ENCODE results near the gene PNPLA7. TPM values are rescaled to one million over a fixed set of nuclear protein-coding genes. Genes with fewer than 3 reads are reported as not detected.

Gene PNPLA7
- total and polyA plus RNA-seq, 12 donors = 0.83 to 22.6 (median 9.4) TPM

DNA sequence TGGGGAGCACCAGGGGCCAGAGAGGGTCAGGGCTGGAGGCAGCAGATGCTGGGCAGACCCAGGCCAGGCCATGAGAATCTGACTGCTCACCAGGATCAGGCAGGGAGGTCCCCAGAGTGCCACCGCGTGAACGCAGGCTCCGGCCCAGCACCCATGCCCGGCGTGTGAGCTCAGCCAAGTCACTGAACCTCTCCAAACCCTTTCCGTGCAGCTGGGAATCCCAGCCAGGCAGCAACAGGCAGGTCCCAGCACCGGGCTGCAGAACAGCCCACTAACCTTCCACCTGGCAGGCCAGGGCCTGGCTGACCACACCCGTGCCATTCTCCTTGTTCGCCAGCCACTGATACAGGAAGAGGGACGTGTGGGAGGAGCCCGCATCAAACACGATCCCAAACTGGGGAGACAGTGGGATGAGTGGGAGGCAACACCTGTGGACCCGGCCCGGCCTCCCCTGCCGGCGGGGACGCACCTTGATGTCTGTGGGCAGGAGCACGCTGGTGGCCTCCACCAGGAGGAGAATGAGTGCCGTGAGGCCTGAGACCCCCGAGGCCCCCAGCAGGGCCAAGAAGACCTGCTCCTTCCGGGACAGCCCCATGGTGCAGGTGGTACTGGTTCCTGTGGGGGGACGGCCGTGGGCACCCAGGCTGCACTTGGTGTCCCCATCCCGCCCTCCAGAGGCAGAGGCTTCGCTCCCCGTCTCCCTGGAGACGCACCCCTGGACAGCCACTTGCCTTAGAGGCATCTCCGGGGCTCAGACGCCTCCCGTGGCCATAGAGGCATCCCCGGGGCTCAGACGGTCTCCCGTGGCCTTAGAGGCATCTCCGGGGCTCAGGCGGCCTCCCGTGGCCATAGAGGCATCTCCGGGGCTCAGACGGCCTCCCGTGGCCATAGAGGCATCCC is 112.3 kb downstream of the PNPLA7 start:
- ATAC-seq (no peak), DNase-seq (peak in 1 of 2 donors; percentile 9)
- WGBS, 2 donors = 81 to 83% methylated on average over 40 of the region's 40 CpGs
- TF ChIP-seq, protein P1, sequence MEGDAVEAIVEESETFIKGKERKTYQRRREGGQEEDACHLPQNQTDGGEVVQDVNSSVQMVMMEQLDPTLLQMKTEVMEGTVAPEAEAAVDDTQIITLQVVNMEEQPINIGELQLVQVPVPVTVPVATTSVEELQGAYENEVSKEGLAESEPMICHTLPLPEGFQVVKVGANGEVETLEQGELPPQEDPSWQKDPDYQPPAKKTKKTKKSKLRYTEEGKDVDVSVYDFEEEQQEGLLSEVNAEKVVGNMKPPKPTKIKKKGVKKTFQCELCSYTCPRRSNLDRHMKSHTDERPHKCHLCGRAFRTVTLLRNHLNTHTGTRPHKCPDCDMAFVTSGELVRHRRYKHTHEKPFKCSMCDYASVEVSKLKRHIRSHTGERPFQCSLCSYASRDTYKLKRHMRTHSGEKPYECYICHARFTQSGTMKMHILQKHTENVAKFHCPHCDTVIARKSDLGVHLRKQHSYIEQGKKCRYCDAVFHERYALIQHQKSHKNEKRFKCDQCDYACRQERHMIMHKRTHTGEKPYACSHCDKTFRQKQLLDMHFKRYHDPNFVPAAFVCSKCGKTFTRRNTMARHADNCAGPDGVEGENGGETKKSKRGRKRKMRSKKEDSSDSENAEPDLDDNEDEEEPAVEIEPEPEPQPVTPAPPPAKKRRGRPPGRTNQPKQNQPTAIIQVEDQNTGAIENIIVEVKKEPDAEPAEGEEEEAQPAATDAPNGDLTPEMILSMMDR (IDR thresholded peaks at IDR 0.05) = no peak
- Histone ChIP-seq H3K4me1 (peaks cover 0 to 17% (median 5%) of the 10 kb centered on the region in 9 donors), H3K27ac (no peak overlapping the region), H3K4me3 (no peak overlapping the region), H3K36me3 (no peaks in the 10 kb centered on the region), H3K27me3 (peaks cover 0 to 28% (median 17%) of the 10 kb centered on the region in 7 donors), H3K9me3 (peaks cover 0 to 3% (median 0%) of the 10 kb centered on the region in 11 donors)
- intact Hi-C loops (cut with DNase I) = loop anchor here in 2 of 10 donors (5.0 to 10.0 kb wide), 2 partner anchors 84 to 87 kb away; no protein-coding TSS in a partner anchor

DNA sequence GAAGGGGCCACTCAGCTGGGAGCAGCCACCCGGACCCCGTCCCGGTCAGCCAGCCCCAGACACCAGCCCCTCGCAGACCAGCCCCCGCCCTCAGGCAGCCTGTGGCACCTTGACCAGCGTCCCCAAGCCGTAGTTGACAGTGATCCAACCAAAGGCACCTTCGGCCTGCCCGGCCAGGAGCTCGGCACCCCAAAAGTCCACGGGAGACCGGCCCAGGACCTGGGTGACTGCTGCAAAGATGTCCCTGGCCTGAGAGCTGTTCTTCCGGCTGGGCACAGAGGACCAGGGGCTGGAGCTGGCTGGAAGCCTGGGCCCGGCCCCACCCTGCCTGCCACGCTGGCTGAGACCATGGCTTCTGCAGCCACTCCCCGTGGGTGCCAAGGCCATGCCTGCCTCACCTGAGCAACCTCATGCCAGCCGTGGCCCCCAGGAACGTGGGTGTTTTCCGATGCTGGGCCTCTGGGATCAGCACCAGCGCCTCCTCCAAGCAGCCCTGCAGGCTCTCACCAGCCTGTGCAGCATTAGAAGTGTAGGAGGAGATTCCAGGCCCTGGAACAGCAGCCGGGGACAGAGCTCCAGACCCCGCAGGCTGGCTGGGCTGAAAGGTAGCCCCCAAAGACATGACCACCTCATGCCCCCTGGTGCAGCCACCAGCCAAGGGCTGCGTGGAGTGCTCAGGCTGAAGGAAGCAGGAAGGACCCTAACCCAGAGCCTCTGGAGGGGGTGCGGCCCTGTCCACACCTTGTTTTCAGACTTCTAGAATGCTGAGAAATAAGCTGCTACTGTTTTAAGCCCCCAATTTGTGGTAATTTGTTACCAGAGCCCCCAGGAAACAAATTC is 113.2 kb downstream of the PNPLA7 start:
- WGBS, 2 donors = 80 to 85% methylated on average over 24 of the region's 24 CpGs
- Histone ChIP-seq H3K27ac (no peak overlapping the region), H3K27me3 (peaks cover 0 to 18% (median 8%) of the 10 kb centered on the region in 7 donors), H3K4me1 (peaks cover 0 to 13% (median 5%) of the 10 kb centered on the region in 9 donors), H3K4me3 (no peak overlapping the region), H3K9me3 (peaks cover 0 to under 1% (median 0%) of the 10 kb centered on the region in 11 donors), H3K36me3 (no peaks in the 10 kb centered on the region)
- intact Hi-C loops (cut with DNase I) = loop anchor here in 2 of 10 donors (5.0 to 10.0 kb wide), 2 partner anchors 85 to 88 kb away; no protein-coding TSS in a partner anchor
- DNase-seq (no peak), ATAC-seq (no peak)
- TF ChIP-seq, protein P1 (IDR thresholded peaks at IDR 0.05) = no peak

DNA sequence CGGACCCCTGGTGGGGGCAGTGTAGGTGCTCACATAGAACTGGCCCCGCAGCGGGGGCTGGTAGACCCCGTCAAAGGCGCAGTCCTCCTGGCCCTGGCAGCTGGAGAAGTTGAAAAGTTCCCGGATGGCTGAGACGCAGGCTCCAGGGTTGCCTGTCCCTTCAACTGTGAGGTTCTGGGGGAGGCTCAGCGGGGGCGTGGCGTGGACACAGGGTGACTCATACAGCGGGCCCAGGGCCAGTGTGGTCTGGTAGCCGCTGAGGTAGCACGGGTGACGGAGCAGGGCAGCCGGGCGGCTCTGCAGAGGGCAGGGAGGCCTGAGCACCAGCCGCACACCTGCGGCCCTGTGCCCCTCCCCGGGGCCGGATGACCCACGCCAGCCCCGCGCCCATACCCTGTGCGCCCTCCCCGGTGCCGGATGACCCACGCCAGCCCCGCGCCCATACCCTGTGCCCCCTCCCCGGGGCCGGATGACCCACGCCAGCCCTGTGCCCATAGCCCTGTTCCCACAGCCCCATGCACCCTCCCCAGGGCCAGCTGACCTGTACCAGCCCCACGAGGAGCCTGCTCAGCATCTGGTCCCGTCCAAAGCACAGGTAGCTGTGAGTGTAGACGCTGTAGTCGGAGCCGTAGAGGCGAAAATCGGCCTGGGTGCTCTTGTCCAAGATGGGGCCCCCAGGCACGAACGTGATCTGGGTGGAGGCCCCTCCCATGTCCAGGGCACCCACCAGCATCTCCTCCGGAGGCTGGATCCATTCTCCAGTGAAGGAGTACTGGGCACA is 114.0 kb downstream of the PNPLA7 start:
- Histone ChIP-seq H3K9me3 (no peaks in the 10 kb centered on the region), H3K36me3 (no peaks in the 10 kb centered on the region), H3K4me1 (peaks cover 0 to 6% (median under 1%) of the 10 kb centered on the region in 9 donors), H3K4me3 (no peak overlapping the region), H3K27me3 (peaks cover 0 to 10% (median 1%) of the 10 kb centered on the region in 7 donors), H3K27ac (no peak overlapping the region)
- TF ChIP-seq, protein P1 (IDR thresholded peaks at IDR 0.05) = no peak
- ATAC-seq = peak in 7 of 8 donors; percentile 10 to 68 (median 38)
- WGBS, 2 donors = 77 to 87% methylated on average over 40 to 42 of the region's 42 CpGs
- intact Hi-C loops (cut with DNase I) = loop anchor here in 2 of 10 donors (5.0 to 10.0 kb wide), 2 partner anchors 86 to 89 kb away; no protein-coding TSS in a partner anchor
- peak in 1 of 2 donors; percentile 50 for DNase-seq

Measured in heart right ventricle (tissue), 16 donors.